Measurements from ENCODE around the gene DHRS4L2.
"Not testable (repeated sequence)": the region's sequence is repeated elsewhere in the genome, so short reads cannot be mapped to it uniquely, and the experiment has no call there.

Gene DHRS4L2

GRCh38 chr14:23973178-23973577, 15.6 kb upstream of the DHRS4L2 start:
- not testable (repeated sequence) for DNase-seq (ENCODE audit: low spot score)

- DNase-seq (ENCODE audit: low spot score), result not testable (repeated sequence)
Observed at GRCh38 chr14:23974041-23974440, 14.7 kb upstream of the DHRS4L2 start.

GRCh38 chr14:23977208-23977607, 11.5 kb upstream of the DHRS4L2 start:
- DNase-seq (ENCODE audit: low spot score), result not testable (repeated sequence)

GRCh38 chr14:23981951-23982813, 6.5 kb upstream of the DHRS4L2 start:
- not testable (repeated sequence) for DNase-seq (ENCODE audit: low spot score)

GRCh38 chr14:23984891-23985602, 3.7 kb upstream of the DHRS4L2 start:
- DNase-seq (ENCODE audit: low spot score), result peak; percentile 52

GRCh38 chr14:23988223-23988606, 514 bp upstream of the DHRS4L2 start:
- DNase-seq (ENCODE audit: low spot score), result not testable (repeated sequence)

- DNase-seq (ENCODE audit: low spot score), result not testable (repeated sequence)
Observed at GRCh38 chr14:23989734-23990445, 1.2 kb downstream of the DHRS4L2 start.

- not testable (repeated sequence) for DNase-seq (ENCODE audit: low spot score)
Observed at GRCh38 chr14:23990961-23991360, 2.2 kb downstream of the DHRS4L2 start.

- not testable (repeated sequence) for DNase-seq (ENCODE audit: low spot score)
Observed at GRCh38 chr14:23993042-23993441, 4.3 kb downstream of the DHRS4L2 start.

- DNase-seq (ENCODE audit: low spot score), result not testable (repeated sequence)
Observed at GRCh38 chr14:23996009-23996408, 7.3 kb downstream of the DHRS4L2 start.

GRCh38 chr14:23996825-23997224, 8.1 kb downstream of the DHRS4L2 start:
- not testable (repeated sequence) for DNase-seq (ENCODE audit: low spot score)

- DNase-seq (ENCODE audit: low spot score), result not testable (repeated sequence)
Observed at GRCh38 chr14:23999640-24000039, 10.9 kb downstream of the DHRS4L2 start.

- DNase-seq (ENCODE audit: low spot score), result not testable (repeated sequence)
Observed at GRCh38 chr14:24001078-24001477, 12.3 kb downstream of the DHRS4L2 start.

- DNase-seq (ENCODE audit: low spot score), result not testable (repeated sequence)
Observed at GRCh38 chr14:24001679-24002078, 12.9 kb downstream of the DHRS4L2 start.

GRCh38 chr14:24006471-24006816, 17.7 kb downstream of the DHRS4L2 start:
- not testable (repeated sequence) for DNase-seq (ENCODE audit: low spot score)

GRCh38 chr14:24006817-24007652, 18.3 kb downstream of the DHRS4L2 start:
- DNase-seq (ENCODE audit: low spot score), result not testable (repeated sequence)

GRCh38 chr14:24011051-24011450, 22.3 kb downstream of the DHRS4L2 start:
- no peak for DNase-seq (ENCODE audit: low spot score)

GRCh38 chr14:24012726-24013273, 24.1 kb downstream of the DHRS4L2 start:
- not testable (repeated sequence) for DNase-seq (ENCODE audit: low spot score)

GRCh38 chr14:24013654-24014514, 25.2 kb downstream of the DHRS4L2 start:
- DNase-seq (ENCODE audit: low spot score), result peak; percentile 60

- not testable (repeated sequence) for DNase-seq (ENCODE audit: low spot score)
Observed at GRCh38 chr14:24015745-24016144, 27.0 kb downstream of the DHRS4L2 start.
